SU-DHL-6 (cell line): ENCODE results near the gene ARCN1.

Source experiments
- H2AFZ ChIP-seq: fragments of 200-600 bp; sonication (generic); 2 replicates; pipeline ENCODE4 v1.6.1; 2014; ENCODE audit warnings: low read depth, mild to moderate bottlenecking, moderate library complexity, mixed read lengths, antibody characterized with exemption, low read length; ENCODE audit not compliant: severe bottlenecking
- H3F3A ChIP-seq: fragments of 200-600 bp; shearing (Covaris generic); 2 replicates; pipeline ENCODE4 v1.6.0; 2016; ENCODE audit warnings: antibody characterized with exemption, mild to moderate bottlenecking; ENCODE audit not compliant: insufficient read depth
- H3K27ac ChIP-seq: fragments of 200-600 bp; sonication (generic); 2 replicates; pipeline ENCODE4 v1.5.1; 2016; ENCODE audit warnings: low read depth, mild to moderate bottlenecking, low read length, moderate library complexity, mixed read lengths
- H3K27me3 ChIP-seq: fragments of 200-600 bp; sonication (generic), shearing (Covaris generic); 2 replicates; pipeline ENCODE4 v1.6.0; 2014; ENCODE audit warnings: mild to moderate bottlenecking, low read length
- H3K36me3 ChIP-seq: fragments of 200-600 bp; sonication (generic); 2 replicates; pipeline ENCODE4 v1.6.1; 2014; ENCODE audit warnings: mild to moderate bottlenecking, low read length, mixed read lengths
- H3K4me2 ChIP-seq: fragments of 300-600, 200-600 bp; shearing (Covaris generic), sonication (generic); 2 replicates; pipeline ENCODE4 v1.6.0; 2014; ENCODE audit warnings: low read length, low read depth, mild to moderate bottlenecking; ENCODE audit not compliant: poor library complexity, severe bottlenecking
- H3K4me3 ChIP-seq: fragments of 200-600 bp; sonication (generic); 2 replicates; pipeline ENCODE4 v1.5.1; 2014; ENCODE audit warnings: antibody characterized with exemption, low read length, mild to moderate bottlenecking, mixed read lengths; ENCODE audit not compliant: insufficient read depth, poor library complexity, severe bottlenecking
- H3K79me2 ChIP-seq: fragments of 200-600 bp; sonication (generic); 2 replicates; pipeline ENCODE4 v1.6.1; 2014; ENCODE audit warnings: mild to moderate bottlenecking, low read length, moderate library complexity; ENCODE audit not compliant: insufficient read depth
- H3K9ac ChIP-seq: fragments of 200-600 bp; sonication (generic); 2 replicates; pipeline ENCODE4 v1.7.0; 2014; ENCODE audit warnings: mild to moderate bottlenecking, low read length
- H3K9me2 ChIP-seq: fragments of 200-600 bp; sonication (generic); replicated peaks from 2 replicates; pipeline ENCODE4 v1.6.1; 2014; ENCODE audit warnings: low read length; ENCODE audit not compliant: insufficient read depth
- H3K9me3 ChIP-seq: fragments of 200-600 bp; sonication (generic); 2 replicates; pipeline ENCODE4 v1.6.1; 2014; ENCODE audit warnings: low read length, mixed read lengths; ENCODE audit not compliant: insufficient read depth
- H4K20me1 ChIP-seq: fragments of 200-600 bp; sonication (generic); 2 replicates; pipeline ENCODE4 v1.6.1; 2014; ENCODE audit warnings: low read depth, mild to moderate bottlenecking, antibody characterized with exemption, low read length, moderate library complexity, mixed read lengths
- EZH2phosphoT487 ChIP-seq: fragments of 200-600 bp; sonication (generic), shearing (Covaris generic); conservative IDR thresholded peaks from 2 replicates; pipeline ENCODE4 v1.6.1; 2018; ENCODE audit warnings: mild to moderate bottlenecking, antibody characterized with exemption, low read length, moderate library complexity, mixed read lengths
- TF ChIP-seq, protein P1 (sequence below): fragments of 200-600 bp; sonication (generic); IDR thresholded peaks from one replicate; pipeline ENCODE4 v1.5.1; 2017; ENCODE audit warnings: antibody characterized with exemption, mild to moderate bottlenecking, low read length, moderate library complexity; ENCODE audit not compliant: insufficient read depth, poor library complexity, severe bottlenecking

The ARCN1 gene

GRCh38 chr11:118615282-118615975, 43.2 kb downstream of the ARCN1 start:
- TF ChIP-seq, protein P1, sequence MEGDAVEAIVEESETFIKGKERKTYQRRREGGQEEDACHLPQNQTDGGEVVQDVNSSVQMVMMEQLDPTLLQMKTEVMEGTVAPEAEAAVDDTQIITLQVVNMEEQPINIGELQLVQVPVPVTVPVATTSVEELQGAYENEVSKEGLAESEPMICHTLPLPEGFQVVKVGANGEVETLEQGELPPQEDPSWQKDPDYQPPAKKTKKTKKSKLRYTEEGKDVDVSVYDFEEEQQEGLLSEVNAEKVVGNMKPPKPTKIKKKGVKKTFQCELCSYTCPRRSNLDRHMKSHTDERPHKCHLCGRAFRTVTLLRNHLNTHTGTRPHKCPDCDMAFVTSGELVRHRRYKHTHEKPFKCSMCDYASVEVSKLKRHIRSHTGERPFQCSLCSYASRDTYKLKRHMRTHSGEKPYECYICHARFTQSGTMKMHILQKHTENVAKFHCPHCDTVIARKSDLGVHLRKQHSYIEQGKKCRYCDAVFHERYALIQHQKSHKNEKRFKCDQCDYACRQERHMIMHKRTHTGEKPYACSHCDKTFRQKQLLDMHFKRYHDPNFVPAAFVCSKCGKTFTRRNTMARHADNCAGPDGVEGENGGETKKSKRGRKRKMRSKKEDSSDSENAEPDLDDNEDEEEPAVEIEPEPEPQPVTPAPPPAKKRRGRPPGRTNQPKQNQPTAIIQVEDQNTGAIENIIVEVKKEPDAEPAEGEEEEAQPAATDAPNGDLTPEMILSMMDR = no peak
- TF ChIP-seq EZH2phosphoT487 = no peak
- Histone ChIP-seq H3K27me3 (no peaks in the 10 kb centered on the region), H3K9me2 (no peaks in the 10 kb centered on the region), H3K79me2 (no peaks in the 10 kb centered on the region), H3K27ac (no peak overlapping the region), H2AFZ (no peak overlapping the region), H3K36me3 (no peaks in the 10 kb centered on the region), H3K9ac (no peak overlapping the region), H3K4me2 (no peak overlapping the region), H3K4me3 (no peak overlapping the region), H4K20me1 (no peaks in the 10 kb centered on the region), H3F3A (no peaks in the 10 kb centered on the region), H3K9me3 (no peaks in the 10 kb centered on the region)

GRCh38 chr11:118615976-118616371, 43.8 kb downstream of the ARCN1 start:
- Histone ChIP-seq H2AFZ (no peak overlapping the region), H3K79me2 (no peaks in the 10 kb centered on the region), H3K27me3 (no peaks in the 10 kb centered on the region), H3K9ac (no peak overlapping the region), H3K4me3 (no peak overlapping the region), H3K9me2 (no peaks in the 10 kb centered on the region), H3K27ac (no peak overlapping the region), H4K20me1 (no peaks in the 10 kb centered on the region), H3F3A (no peaks in the 10 kb centered on the region), H3K9me3 (no peaks in the 10 kb centered on the region), H3K4me2 (no peak overlapping the region), H3K36me3 (no peaks in the 10 kb centered on the region)
- no peak for TF ChIP-seq EZH2phosphoT487
- TF ChIP-seq, protein P1 = no peak

DNA sequence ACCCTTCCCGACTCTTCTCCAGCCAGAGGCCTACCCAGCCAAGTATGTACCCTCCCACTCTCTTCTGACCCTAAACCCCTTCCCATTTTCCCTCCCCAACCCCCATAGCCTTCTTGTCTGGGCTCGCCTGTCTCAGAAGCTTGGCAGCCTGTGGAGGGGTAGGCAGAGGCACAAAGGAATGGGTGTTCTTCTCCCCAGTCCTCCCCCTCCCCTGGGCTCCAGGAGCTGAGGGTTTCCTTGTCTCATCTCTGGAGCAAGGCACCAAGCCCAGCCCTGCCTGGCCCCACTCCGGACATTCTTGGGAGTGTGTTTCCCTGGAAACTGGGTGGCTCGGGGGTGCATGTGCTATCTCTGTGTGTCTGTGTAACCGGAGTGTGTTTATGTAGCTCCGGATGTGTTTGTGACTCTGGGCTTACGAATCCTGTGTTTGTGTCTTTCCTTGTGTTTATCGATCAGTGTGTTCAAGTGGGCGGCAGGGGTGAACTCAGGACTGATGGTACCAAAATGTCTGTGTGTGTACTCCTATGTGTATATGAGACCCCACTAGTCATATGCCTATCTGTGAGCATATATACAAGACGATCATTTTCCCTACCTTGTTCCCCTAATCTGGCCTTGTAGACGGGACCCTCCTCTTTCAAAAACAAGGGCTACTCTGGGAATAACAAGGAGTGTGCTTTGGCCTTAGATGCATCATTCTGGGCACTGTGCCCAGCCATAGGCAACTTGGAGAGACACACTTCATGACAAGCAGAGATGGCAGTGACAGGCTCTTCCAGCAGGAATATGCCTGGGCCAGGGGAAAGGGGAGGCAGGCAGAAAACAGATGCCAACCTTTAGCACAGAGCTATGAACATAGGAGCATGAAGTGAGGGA, 46.1 kb downstream of the ARCN1 start:
- Histone ChIP-seq H3K4me3 (no peak overlapping the region), H3K79me2 (no peaks in the 10 kb centered on the region), H3K4me2 (no peak overlapping the region), H2AFZ (no peak overlapping the region), H3K36me3 (no peaks in the 10 kb centered on the region), H3K27me3 (no peaks in the 10 kb centered on the region), H3K27ac (no peak overlapping the region), H3F3A (no peaks in the 10 kb centered on the region), H3K9me2 (no peaks in the 10 kb centered on the region), H3K9ac (no peak overlapping the region), H3K9me3 (no peaks in the 10 kb centered on the region), H4K20me1 (no peaks in the 10 kb centered on the region)
- TF ChIP-seq, protein P1 = no peak
- no peak for TF ChIP-seq EZH2phosphoT487
